Subcutaneous abdominal adipose tissue (tissue), 5 donors: Measurements from ENCODE around the gene GLCCI1.

ENCODE experiments used
- H3K27ac ChIP-seq: one replicate; pipeline ENCODE4 v1.7.0; 2013; ENCODE audit warnings: low read depth, mild to moderate bottlenecking, inconsistent platforms, low read length, moderate library complexity
- H3K27me3 ChIP-seq, 5 donors: one replicate each; pipeline ENCODE4 v1.7.0; 2013; ENCODE audit warnings: low read length in 5 of 5, inconsistent platforms in 1 of 5; ENCODE audit not compliant: control insufficient read depth in 5 of 5, insufficient read depth in 4 of 5
- H3K36me3 ChIP-seq, 5 donors: one replicate each; pipeline ENCODE4 v1.7.0; 2013; ENCODE audit warnings: low read length in 5 of 5; ENCODE audit not compliant: control insufficient read depth in 5 of 5, insufficient read depth in 5 of 5
- H3K4me1 ChIP-seq, 5 donors: one replicate each; pipeline ENCODE4 v1.7.0; 2013; ENCODE audit warnings: low read length in 5 of 5, mild to moderate bottlenecking in 3 of 5, moderate library complexity in 1 of 5; ENCODE audit not compliant: control insufficient read depth in 5 of 5, insufficient read depth in 5 of 5
- H3K4me3 ChIP-seq, 5 donors: one replicate each; pipeline ENCODE4 v1.7.0; 2013; ENCODE audit warnings: low read length in 5 of 5, low read depth in 1 of 5
- H3K9ac ChIP-seq, 5 donors: one replicate each; pipeline ENCODE4 v1.7.0; 2013; ENCODE audit warnings: low read length in 5 of 5, mild to moderate bottlenecking in 4 of 5, moderate library complexity in 3 of 5
- H3K9me3 ChIP-seq, 5 donors: one replicate each; pipeline ENCODE4 v1.7.0; 2013; ENCODE audit warnings: low read length in 5 of 5; ENCODE audit not compliant: control insufficient read depth in 5 of 5
- donor health status: healthy.
- donor health status: healthy.
- donor health status: healthy.
- donor health status: healthy.
- donor health status: healthy.

The GLCCI1 gene

GRCh38 chr7:7968544-7969305, at the start of gene GLCCI1:
GLCCI1 (plus strand) TSS chr7:7968796; CDS start chr7:7969351, 555 bp downstream.
- peak within 1 kb of the TSS; percentile 82 to 90 (median 87) for H3K9ac ChIP-seq
- H3K27ac ChIP-seq: peak within 1 kb of the TSS; percentile 87
- peaks cover 0 to 43% (median 26%) of the 10 kb centered on the region in 5 donors for H3K4me1 ChIP-seq
- peak within 1 kb of the TSS; percentile 87 to 94 (median 91) for H3K4me3 ChIP-seq
- H3K9me3 ChIP-seq: no peaks in the 10 kb centered on the region
- no peaks in the 10 kb centered on the region for H3K27me3 ChIP-seq
- no peaks in the 10 kb centered on the region for H3K36me3 ChIP-seq

GRCh38 chr7:7919449-7919945, 49.1 kb upstream of the GLCCI1 start:
- no peak overlapping the region for H3K4me3 ChIP-seq
- no peak overlapping the region for H3K9ac ChIP-seq
- H3K27ac ChIP-seq: no peak overlapping the region
- peaks cover 0 to 6% (median 0%) of the 10 kb centered on the region in 5 donors for H3K4me1 ChIP-seq
- no peaks in the 10 kb centered on the region for H3K27me3 ChIP-seq
- no peaks in the 10 kb centered on the region for H3K36me3 ChIP-seq
- no peaks in the 10 kb centered on the region for H3K9me3 ChIP-seq

- no peak overlapping the region for H3K9ac ChIP-seq
Measured at GRCh38 chr7:7920056-7920455, 48.5 kb upstream of the GLCCI1 start.

GRCh38 chr7:7920481-7920880, 48.1 kb upstream of the GLCCI1 start:
- Histone ChIP-seq H3K9ac (no peak overlapping the region), H3K4me1 (peaks cover 0 to 9% (median 0%) of the 10 kb centered on the region in 5 donors), H3K4me3 (no peak overlapping the region), H3K27me3 (no peaks in the 10 kb centered on the region), H3K27ac (no peak overlapping the region), H3K36me3 (no peaks in the 10 kb centered on the region), H3K9me3 (no peaks in the 10 kb centered on the region)

More at GRCh38 chr7:7920056-7920455, 48.5 kb upstream of the GLCCI1 start:
- H3K27ac ChIP-seq: no peak overlapping the region
- H3K4me1 ChIP-seq: peaks cover 0 to 9% (median 0%) of the 10 kb centered on the region in 5 donors
- no peaks in the 10 kb centered on the region for H3K27me3 ChIP-seq
- H3K4me3 ChIP-seq: no peak overlapping the region
- H3K9me3 ChIP-seq: no peaks in the 10 kb centered on the region
- H3K36me3 ChIP-seq: no peaks in the 10 kb centered on the region

GRCh38 chr7:7921830-7922229, 46.8 kb upstream of the GLCCI1 start:
- Histone ChIP-seq H3K4me3 (no peak overlapping the region), H3K27me3 (no peaks in the 10 kb centered on the region), H3K4me1 (peaks cover 0 to 9% (median 0%) of the 10 kb centered on the region in 5 donors), H3K27ac (no peak overlapping the region), H3K9ac (no peak overlapping the region), H3K36me3 (no peaks in the 10 kb centered on the region), H3K9me3 (no peaks in the 10 kb centered on the region)

GRCh38 chr7:7922684-7923385, 45.8 kb upstream of the GLCCI1 start:
- Histone ChIP-seq H3K9ac (no peak overlapping the region), H3K27ac (no peak overlapping the region), H3K27me3 (no peaks in the 10 kb centered on the region), H3K4me1 (peaks cover 0 to 9% (median 0%) of the 10 kb centered on the region in 5 donors), H3K4me3 (no peak overlapping the region), H3K9me3 (no peaks in the 10 kb centered on the region), H3K36me3 (no peaks in the 10 kb centered on the region)

- Histone ChIP-seq H3K27me3 (no peaks in the 10 kb centered on the region), H3K4me1 (peaks cover 0 to 14% (median 0%) of the 10 kb centered on the region in 5 donors), H3K27ac (no peak overlapping the region), H3K36me3 (no peaks in the 10 kb centered on the region), H3K9me3 (no peaks in the 10 kb centered on the region), H3K4me3 (no peak overlapping the region), H3K9ac (no peak overlapping the region)
Measured at GRCh38 chr7:7923818-7924217, 44.8 kb upstream of the GLCCI1 start.

GRCh38 chr7:7924303-7924702, 44.3 kb upstream of the GLCCI1 start:
- no peak overlapping the region for H3K4me3 ChIP-seq
- H3K36me3 ChIP-seq: no peaks in the 10 kb centered on the region
- H3K27ac ChIP-seq: no peak overlapping the region
- no peak overlapping the region for H3K9ac ChIP-seq
- no peaks in the 10 kb centered on the region for H3K27me3 ChIP-seq
- no peaks in the 10 kb centered on the region for H3K9me3 ChIP-seq
- H3K4me1 ChIP-seq: peaks cover 0 to 19% (median 0%) of the 10 kb centered on the region in 5 donors

- Histone ChIP-seq H3K4me1 (peaks cover 0 to 15% (median 0%) of the 10 kb centered on the region in 5 donors), H3K9ac (no peak overlapping the region), H3K36me3 (no peaks in the 10 kb centered on the region), H3K4me3 (no peak overlapping the region), H3K27me3 (no peaks in the 10 kb centered on the region), H3K27ac (no peak overlapping the region), H3K9me3 (no peaks in the 10 kb centered on the region)
Measured at GRCh38 chr7:7931626-7932025, 37.0 kb upstream of the GLCCI1 start.

GRCh38 chr7:7932553-7932952, 36.0 kb upstream of the GLCCI1 start:
- Histone ChIP-seq H3K4me3 (no peak overlapping the region), H3K36me3 (no peaks in the 10 kb centered on the region), H3K9me3 (no peaks in the 10 kb centered on the region), H3K27me3 (no peaks in the 10 kb centered on the region), H3K4me1 (peaks cover 0 to 15% (median 0%) of the 10 kb centered on the region in 5 donors), H3K9ac (no peak overlapping the region), H3K27ac (no peak overlapping the region)
